Omental fat pad (tissue), 4 donors: ENCODE measurements around the gene TMEM260. TPM values are rescaled to one million over a fixed set of nuclear protein-coding genes. Genes with fewer than 3 reads are reported as not detected.

Experiments
- total RNA-seq, 4 donors: library from RNA; depleted of rRNA; stranded (reverse); fragments of >200 nt; gene quantifications; one replicate each; pipeline ENCODE4 v1.1.0, GENCODE V29; 2016

The TMEM260 gene
- total RNA-seq, 4 donors from 2014 or later: 13.6 to 25.5 (median 14.7) TPM

Other genes starting within 250 kb of the TMEM260 start
- gene OTX2, start 230.7 kb downstream of the TMEM260 start, total RNA-seq: not detected